D721Med (cell line): ENCODE measurements around the gene ZNF525.

Experiments used
- DNase-seq: peaks from one replicate; pipeline ENCODE4 v3.0.0; 2011; ENCODE audit warnings: low spot score; ENCODE audit not compliant: insufficient read length
- FAIRE-seq: peaks from 2 replicates; lab custom pipeline; 2011; peaks lifted over from hg19 to GRCh38; lab: Jason Lieb, UNC
- TF ChIP-seq, protein P1 (sequence below): IDR thresholded peaks from 2 replicates; pipeline ENCODE4 v1.5.1; 2012; ENCODE audit warnings: mild to moderate bottlenecking, control low read depth; ENCODE audit not compliant: insufficient read depth; ENCODE audit errors: missing control alignments

The ZNF525 gene

DNA sequence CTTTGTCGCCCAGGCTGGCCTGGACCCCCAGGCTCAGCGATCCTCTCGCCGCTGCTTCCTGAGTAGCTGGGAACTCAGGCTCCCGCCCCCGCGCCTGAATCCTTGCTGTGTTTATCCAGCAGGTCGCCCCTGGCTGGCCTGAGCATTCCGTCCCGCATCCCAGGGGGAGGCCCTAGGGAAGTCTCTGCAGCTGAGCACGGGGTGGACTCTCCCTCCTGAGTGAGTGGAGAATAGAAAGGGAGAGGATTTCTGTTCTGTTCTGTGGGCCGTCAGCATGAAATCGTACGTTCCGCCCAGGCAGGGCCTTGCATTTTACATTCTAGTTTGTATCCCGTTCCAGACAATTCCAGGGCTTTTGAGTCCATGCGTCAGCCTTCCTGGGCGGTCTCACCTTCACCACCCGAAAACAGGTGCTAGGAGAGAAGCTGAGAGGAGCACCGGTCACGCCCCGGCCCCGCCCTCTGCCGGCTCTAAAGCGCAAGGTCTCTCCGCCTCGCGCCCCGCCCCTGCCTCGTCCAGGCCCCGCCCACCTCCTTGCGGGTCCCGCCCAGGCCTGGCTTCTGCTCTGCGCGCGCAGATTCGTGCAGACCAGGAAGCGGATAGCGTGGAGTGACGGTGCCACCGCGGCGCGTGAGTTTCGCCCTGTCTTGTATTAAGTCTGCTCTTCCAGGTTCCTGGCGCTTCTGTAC is 66.0 kb downstream of the ZNF525 start, which contains the start of gene ZNF761:
ZNF761 (plus strand) TSS at position 586 of the 689 bp plus-strand sequence. CDS start 15,285 bp downstream, outside the sequence.
- TF ChIP-seq, protein P1, sequence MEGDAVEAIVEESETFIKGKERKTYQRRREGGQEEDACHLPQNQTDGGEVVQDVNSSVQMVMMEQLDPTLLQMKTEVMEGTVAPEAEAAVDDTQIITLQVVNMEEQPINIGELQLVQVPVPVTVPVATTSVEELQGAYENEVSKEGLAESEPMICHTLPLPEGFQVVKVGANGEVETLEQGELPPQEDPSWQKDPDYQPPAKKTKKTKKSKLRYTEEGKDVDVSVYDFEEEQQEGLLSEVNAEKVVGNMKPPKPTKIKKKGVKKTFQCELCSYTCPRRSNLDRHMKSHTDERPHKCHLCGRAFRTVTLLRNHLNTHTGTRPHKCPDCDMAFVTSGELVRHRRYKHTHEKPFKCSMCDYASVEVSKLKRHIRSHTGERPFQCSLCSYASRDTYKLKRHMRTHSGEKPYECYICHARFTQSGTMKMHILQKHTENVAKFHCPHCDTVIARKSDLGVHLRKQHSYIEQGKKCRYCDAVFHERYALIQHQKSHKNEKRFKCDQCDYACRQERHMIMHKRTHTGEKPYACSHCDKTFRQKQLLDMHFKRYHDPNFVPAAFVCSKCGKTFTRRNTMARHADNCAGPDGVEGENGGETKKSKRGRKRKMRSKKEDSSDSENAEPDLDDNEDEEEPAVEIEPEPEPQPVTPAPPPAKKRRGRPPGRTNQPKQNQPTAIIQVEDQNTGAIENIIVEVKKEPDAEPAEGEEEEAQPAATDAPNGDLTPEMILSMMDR = no peak
- DNase-seq (peak; percentile 74), FAIRE-seq (no peak)

DNA sequence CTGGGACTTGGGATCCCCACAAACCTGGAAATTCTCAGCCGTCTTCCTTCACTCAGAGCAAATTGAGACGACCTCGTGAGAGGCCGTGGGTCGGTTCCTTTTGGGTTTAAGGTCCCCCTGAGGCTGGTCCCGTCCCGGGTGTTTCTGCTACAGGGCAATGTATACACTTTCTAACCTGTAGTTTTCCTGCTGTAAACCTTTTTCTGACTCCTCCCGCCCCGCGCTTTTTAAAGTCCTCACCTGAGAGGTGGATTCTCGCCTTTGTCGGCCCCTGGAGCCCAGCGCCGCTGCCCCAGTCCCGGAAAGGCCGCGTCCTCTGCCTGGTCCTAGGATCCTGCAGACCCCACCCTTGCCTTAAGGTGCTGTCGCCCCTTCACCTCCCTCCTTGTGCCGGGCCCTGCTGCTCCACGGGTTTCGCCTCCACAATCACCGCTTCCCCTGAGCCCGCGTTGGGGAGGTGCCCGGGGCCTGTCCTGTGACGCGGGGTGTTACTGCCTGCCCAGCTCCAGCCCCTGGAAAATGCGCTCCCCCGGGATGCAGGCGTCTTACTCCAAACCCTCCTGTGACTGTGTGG is 66.7 kb downstream of the ZNF525 start:
- TF ChIP-seq, protein P1 = no peak
- DNase-seq (no peak), FAIRE-seq (no peak)
